ENCODE data around the gene SGCG. TPM values are rescaled to one million over a fixed set of nuclear protein-coding genes. Genes with fewer than 3 reads are reported as not detected.
A peak's percentile ranks its signal among the peaks of the same experiment; 100 is the strongest.
"Not testable (repeated sequence)": the region's sequence is repeated elsewhere in the genome, so short reads cannot be mapped to it uniquely, and the experiment has no call there.

Gene SGCG
- total RNA-seq, 2 experiments from 2014 or later, result not detected

DNA sequence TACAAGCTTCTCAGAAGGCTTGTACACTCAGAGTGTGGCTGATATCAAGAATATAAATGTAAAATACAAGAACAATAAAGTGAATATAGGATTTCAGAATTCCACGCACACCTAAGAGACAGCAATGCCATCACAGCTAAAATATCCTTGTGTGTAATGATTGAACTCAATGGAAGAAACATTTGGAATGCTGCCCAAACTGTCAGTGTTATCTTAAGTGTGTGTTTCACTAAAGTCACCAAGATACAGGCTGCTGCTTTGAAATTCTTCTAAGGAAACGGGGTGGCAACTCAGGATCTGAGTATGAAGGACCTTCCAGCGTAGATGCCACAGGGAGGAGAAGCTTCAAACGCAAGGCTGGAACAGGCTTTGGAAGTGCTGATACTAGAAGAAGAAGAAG, 86.8 kb downstream of the SGCG start:
- H3K9me3 Mint-ChIP-seq (ENCODE audit: low read depth), result peaks cover 2% of the 10 kb centered on the region
- H3K4me1 Mint-ChIP-seq, result no peaks in the 10 kb centered on the region
- H3K4me3 Mint-ChIP-seq, result no peak overlapping the region
- H3K27me3 Mint-ChIP-seq, result peaks cover 12% of the 10 kb centered on the region
- CTCF ChIA-PET, result no interaction called here
- ATAC-seq (no peak), DNase-seq (no peak)
- no peak overlapping the region for H3K27ac Mint-ChIP-seq
- no peaks in the 10 kb centered on the region for H3K36me3 Mint-ChIP-seq

DNA sequence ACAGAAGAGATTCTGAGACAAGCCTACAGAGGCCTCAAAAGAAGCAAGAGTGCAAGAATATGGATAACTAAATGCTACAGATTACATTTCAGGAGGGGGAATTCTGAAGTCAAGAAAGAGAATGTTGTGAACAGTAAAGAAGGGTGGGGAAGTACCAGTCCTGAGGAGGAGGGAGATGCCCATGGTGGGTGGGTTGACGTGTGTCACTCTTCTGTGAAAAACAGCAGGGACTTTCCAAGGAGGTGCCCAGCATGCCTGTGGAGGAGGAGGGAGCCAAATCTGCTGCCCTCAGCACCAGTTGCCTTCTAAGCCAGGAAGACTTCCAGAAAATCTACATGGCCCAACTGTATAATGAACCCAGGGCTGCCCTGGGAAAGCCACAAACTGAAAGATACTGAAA, 87.7 kb downstream of the SGCG start:
- no peak for DNase-seq
- Mint-ChIP-seq H3K4me3 (no peak overlapping the region), H3K4me1 (no peaks in the 10 kb centered on the region)

DNA sequence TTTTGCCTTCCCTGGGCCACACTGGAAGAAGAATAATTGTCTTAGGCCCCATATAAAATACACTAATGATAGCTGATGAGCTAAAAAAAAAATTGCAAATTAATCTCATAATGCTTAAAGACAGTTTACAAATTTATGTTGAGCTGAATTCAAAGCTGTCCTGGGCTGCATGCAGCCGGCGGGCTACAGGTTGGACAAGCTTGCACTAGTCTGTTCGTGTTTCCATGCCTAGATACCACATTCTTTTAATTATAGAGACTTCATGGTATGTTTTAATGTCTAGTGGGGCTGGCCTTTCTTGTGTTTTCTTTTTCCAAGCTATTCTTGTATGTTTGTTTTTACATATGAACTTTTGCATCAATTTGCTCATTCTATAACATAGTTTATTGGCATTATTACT, 90.6 kb downstream of the SGCG start:
- Mint-ChIP-seq H3K36me3 (no peaks in the 10 kb centered on the region), H3K4me1 (no peaks in the 10 kb centered on the region), H3K4me3 (no peak overlapping the region), H3K9me3 (ENCODE audit: low read depth) (no peaks in the 10 kb centered on the region), H3K27ac (no peak overlapping the region), H3K27me3 (peaks cover 4% of the 10 kb centered on the region)
- CTCF ChIA-PET, result no interaction called here
- DNase-seq (no peak), ATAC-seq (no peak)

More for the DNA sequence above, 87.7 kb downstream of the SGCG start:
- no peaks in the 10 kb centered on the region for H3K9me3 Mint-ChIP-seq (ENCODE audit: low read depth)
- peaks cover 8% of the 10 kb centered on the region for H3K27me3 Mint-ChIP-seq
- no peak overlapping the region for H3K27ac Mint-ChIP-seq
- no peaks in the 10 kb centered on the region for H3K36me3 Mint-ChIP-seq
- ATAC-seq, result no peak
- CTCF ChIA-PET, result no interaction called here

DNA sequence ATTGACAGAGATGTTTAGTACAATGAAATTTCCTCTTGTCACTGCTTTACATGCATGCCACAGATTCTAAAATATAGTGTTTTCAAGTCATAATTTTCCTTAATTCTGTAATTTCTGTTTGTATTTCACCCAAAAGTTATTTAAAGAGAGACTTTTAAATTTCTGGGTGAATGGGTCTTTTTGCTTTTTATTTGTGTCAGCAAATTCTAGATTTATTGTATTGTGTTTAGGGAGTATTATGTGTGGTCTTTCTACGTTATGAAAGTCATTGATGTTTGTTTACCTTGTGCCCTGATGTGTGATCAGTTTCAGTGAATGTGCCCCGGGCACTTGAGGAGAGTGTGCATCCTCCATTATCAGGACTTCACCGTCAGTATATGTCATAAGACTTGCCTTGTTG, 92.7 kb downstream of the SGCG start:
- no peak overlapping the region for H3K27ac Mint-ChIP-seq
- H3K4me1 Mint-ChIP-seq, result no peaks in the 10 kb centered on the region
- H3K4me3 Mint-ChIP-seq, result no peak overlapping the region
- DNase-seq (no peak), ATAC-seq (no peak)
- CTCF ChIA-PET, result no interaction called here
- no peaks in the 10 kb centered on the region for H3K36me3 Mint-ChIP-seq
- H3K27me3 Mint-ChIP-seq, result no peaks in the 10 kb centered on the region
- H3K9me3 Mint-ChIP-seq (ENCODE audit: low read depth), result no peaks in the 10 kb centered on the region

DNA sequence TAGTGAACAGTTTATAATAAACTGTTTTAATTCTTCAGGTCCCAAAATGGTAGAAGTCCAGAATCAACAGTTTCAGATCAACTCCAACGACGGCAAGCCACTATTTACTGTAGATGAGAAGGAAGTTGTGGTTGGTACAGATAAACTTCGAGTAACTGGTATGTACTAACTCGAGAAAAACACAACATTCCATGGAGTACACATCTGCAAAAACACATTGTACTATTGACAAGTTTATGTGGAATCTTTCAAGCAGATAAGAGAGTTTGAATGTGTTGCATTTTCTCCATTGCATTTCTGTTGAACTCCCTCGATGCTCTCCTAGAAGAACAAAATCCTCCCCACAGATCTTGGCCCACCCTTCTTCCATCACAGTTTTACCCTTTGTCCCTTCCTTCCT, 98.5 kb downstream of the SGCG start:
- Mint-ChIP-seq H3K27ac (no peak overlapping the region), H3K36me3 (no peaks in the 10 kb centered on the region), H3K4me3 (no peak overlapping the region), H3K4me1 (no peaks in the 10 kb centered on the region), H3K27me3 (peaks cover 9% of the 10 kb centered on the region), H3K9me3 (ENCODE audit: low read depth) (peaks cover 2% of the 10 kb centered on the region)
- DNase-seq, result no peak
- no peak for ATAC-seq
- CTCF ChIA-PET, result no interaction called here

DNA sequence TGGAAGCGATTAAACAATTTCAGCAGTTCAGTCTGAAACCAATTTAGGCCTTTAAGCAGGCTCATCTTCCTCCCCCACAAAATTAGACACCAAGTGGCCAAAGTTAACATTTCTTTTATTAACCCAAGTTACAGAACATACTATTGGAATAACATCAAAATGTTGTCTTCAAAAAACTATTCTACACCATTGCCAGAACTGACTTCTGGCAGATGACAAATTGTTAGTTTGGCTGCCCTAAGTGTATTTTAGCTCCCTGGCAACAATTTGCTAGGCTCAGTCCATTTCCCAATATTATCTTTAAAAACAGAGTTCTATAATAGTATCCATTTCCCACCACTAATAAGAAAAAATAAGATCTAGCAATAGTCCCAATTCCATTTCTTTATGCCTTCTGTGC, 107.8 kb downstream of the SGCG start:
- Mint-ChIP-seq H3K27ac (no peak overlapping the region), H3K36me3 (no peaks in the 10 kb centered on the region), H3K4me1 (no peaks in the 10 kb centered on the region), H3K4me3 (no peak overlapping the region), H3K27me3 (peaks cover 11% of the 10 kb centered on the region), H3K9me3 (ENCODE audit: low read depth) (peaks cover 3% of the 10 kb centered on the region)
- no peak for DNase-seq
- CTCF ChIA-PET, result no interaction called here
- ATAC-seq, result no peak

DNA sequence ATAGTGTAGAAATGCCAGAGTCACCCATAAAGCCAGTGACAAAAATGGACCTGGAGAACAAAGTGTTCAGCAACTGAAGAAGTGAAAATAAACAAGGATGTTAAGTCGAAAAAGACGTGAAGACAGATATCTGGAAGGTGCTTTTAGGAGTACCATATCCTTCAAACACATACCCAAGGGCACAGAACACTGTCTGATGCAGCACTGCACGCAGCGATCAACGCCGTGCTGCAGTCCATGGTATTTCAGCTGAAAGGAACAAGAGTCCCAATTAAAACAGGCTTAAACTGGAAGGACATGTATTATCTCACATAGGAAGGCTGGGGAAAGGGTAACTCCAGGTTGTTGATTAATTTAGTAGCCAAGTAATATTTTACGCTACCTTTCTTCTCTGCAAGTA, 108.2 kb downstream of the SGCG start:
- H3K4me1 Mint-ChIP-seq, result no peaks in the 10 kb centered on the region

DNA sequence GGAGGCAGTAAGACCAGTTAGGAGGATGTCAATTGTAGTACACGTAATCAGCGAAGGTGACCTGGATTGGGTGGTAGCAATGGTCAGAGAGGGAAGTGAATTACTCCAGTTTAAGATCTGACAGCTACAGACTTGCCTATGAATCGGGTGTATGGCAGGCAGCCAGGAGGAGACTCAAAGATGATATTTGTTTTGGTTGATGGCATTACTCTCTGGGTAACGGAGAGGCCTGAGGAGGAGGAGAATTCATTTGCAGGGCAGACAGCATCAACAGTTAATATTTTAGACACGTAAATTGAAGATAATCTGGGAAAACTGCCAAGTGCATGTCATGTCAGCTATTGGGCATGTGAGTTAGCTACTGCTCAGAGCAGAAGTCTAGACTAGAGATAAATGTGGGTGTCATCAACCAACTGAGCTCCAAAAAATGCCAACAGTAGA, 109.2 kb downstream of the SGCG start:
- CTCF ChIA-PET, result no interaction called here
- Mint-ChIP-seq H3K4me1 (no peaks in the 10 kb centered on the region), H3K9me3 (ENCODE audit: low read depth) (peaks cover 1% of the 10 kb centered on the region), H3K27me3 (peaks cover 8% of the 10 kb centered on the region), H3K4me3 (no peak overlapping the region), H3K36me3 (no peaks in the 10 kb centered on the region), H3K27ac (no peak overlapping the region)
- DNase-seq (no peak), ATAC-seq (no peak)

More for the DNA sequence above, 108.2 kb downstream of the SGCG start:
- CTCF ChIA-PET, result no interaction called here
- ATAC-seq, result no peak
- Mint-ChIP-seq H3K4me3 (no peak overlapping the region), H3K27me3 (peaks cover 9% of the 10 kb centered on the region), H3K9me3 (ENCODE audit: low read depth) (peaks cover 3% of the 10 kb centered on the region), H3K27ac (no peak overlapping the region), H3K36me3 (no peaks in the 10 kb centered on the region)
- no peak for DNase-seq

DNA sequence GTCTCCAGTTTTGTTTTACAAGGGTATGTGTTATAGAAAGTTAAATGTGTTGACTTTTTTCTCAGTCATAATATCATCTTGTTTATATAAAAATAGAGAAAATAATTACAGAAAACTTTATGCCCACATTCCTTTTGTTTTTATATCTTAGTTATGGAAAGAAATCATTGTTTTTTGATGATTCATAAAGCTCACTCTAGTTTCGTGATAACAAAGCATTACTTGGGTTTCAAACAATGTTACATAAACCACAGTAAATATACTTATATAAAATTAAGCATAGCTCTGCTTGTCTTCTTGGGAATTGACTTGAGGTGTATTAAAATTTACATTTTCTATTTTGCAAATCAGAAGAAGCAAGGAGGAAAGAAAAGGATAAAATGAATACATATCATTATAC, 111.8 kb downstream of the SGCG start:
- Mint-ChIP-seq H3K36me3 (no peaks in the 10 kb centered on the region), H3K4me1 (no peaks in the 10 kb centered on the region), H3K4me3 (no peak overlapping the region), H3K9me3 (ENCODE audit: low read depth) (no peaks in the 10 kb centered on the region), H3K27ac (no peak overlapping the region), H3K27me3 (peaks cover 11% of the 10 kb centered on the region)
- CTCF ChIA-PET, result no interaction called here
- no peak for DNase-seq
- no peak for ATAC-seq

DNA sequence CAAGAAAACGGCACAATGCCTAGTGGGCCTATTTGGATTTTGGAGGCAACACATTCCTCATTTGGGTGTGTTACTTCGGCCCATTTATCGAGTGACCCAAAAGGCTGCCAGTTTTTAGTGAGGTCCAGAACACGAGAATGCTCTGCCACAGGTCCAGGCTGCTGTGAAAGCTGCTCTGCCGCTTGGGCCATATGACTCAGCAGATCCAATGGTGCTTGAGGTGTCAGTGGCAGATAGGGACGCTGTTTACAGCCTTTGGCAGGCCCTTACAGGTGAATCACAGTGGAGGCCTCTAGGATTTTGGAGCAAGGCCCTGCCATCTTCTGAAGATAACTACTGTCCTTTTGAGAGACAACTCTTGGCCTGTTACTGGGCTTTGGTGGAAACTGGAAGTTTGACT, 134.1 kb downstream of the SGCG start:
- H3K27ac Mint-ChIP-seq; ATAC-seq; DNase-seq; CTCF ChIA-PET; H3K4me3 Mint-ChIP-seq; H3K4me1 Mint-ChIP-seq; H3K9me3 Mint-ChIP-seq (ENCODE audit: low read depth); H3K36me3 Mint-ChIP-seq: not testable (repeated sequence)
- peaks cover 12% of the 10 kb centered on the region for H3K27me3 Mint-ChIP-seq

DNA sequence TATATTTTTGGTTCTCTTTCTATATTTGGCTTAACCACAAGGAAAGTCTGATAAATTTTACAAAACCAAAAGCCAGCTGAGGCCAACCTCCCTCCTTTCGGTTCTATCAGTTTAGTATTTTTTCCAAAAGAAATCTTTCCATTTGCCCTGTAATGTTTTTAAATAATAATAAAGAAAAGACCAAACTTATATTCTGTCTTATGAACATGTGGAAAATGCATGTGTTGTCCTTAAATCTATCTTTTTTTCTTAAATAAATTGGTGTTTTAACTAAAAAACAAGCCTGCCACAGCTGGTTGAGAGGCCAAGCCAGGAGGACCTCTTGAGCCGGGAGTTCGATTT, 139.1 kb downstream of the SGCG start:
- no peak overlapping the region for H3K27ac Mint-ChIP-seq
- H3K4me1 Mint-ChIP-seq, result peaks cover 28% of the 10 kb centered on the region
- peaks cover 15% of the 10 kb centered on the region for H3K27me3 Mint-ChIP-seq
- H3K4me3 Mint-ChIP-seq, result no peak overlapping the region
- no peaks in the 10 kb centered on the region for H3K36me3 Mint-ChIP-seq
- no peaks in the 10 kb centered on the region for H3K9me3 Mint-ChIP-seq (ENCODE audit: low read depth)
- CTCF ChIA-PET, result no interaction called here
- no peak for ATAC-seq
- DNase-seq, result no peak

DNA sequence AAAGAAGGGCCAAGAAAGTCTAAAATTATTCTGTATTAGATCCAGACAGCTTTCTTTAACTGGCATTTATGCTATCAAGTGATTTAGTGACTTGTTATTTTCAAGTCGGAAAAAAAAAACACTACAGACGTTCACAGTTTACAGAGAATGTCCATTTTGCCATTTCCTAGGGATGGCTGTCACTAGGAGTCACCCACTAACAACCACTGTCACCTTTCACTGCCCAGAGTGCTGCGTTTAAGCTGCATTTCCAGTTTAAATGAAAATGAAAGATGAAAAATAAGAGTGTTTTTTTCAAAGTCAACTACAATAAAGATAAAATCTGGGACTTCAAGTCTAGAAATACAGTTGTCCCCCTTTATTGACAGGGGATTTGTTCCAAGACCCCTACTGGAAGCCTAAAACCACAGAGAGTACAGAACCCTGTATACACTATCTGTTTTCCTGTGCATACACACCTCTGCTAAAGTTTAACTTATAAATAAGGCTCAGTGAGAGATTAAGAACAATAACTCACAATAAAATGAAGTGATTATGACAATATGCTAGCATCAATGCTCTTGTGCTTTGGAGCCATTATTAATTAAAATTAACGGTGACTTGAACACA, 140.3 kb downstream of the SGCG start:
- Mint-ChIP-seq H3K27me3 (peaks cover 15% of the 10 kb centered on the region), H3K36me3 (no peaks in the 10 kb centered on the region), H3K4me3 (peak overlapping the region; percentile 83), H3K27ac (peak overlapping the region; percentile 58), H3K4me1 (peaks cover 28% of the 10 kb centered on the region), H3K9me3 (ENCODE audit: low read depth) (no peaks in the 10 kb centered on the region)
- DNase-seq, result no peak
- ATAC-seq, result peak; percentile 44
- CTCF ChIA-PET, result interaction anchor here (1.1 to 1.2 kb wide), 2 partner anchors 30 to 53 kb away, joined by 3 to 4 read pairs; no protein-coding TSS in a partner anchor

DNA sequence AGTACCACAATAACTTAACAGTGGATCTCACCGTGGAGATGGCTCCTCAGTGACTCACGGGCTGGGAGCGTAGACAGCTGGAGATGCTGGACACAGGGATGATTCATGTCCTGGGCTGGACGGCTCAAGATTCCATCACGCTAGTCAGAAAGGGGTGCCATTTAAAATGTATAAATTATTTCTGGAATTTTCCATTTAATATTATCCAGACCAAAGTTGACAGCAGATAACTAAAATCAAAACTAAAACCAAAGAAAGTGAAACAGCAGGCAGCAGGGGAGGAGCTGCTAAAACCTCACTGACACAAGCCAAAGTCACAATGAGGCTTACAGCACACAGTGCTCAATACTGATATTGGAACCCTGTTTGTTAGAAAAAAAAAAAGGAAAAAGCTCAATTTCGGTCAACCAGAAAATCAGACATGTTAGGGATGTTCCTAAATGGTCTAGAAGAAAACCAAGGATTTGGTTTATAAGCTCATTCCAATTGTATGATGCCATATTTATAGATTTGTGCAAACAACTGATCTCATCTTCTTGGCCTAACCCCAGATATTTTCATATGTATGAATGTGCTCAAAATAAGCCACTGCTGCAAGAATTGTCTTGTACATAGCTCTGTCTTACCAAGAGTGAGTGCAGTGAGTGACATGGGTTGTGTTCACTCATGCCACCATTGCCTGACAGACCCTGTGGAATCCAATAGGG, 140.9 kb downstream of the SGCG start:
- no peaks in the 10 kb centered on the region for H3K9me3 Mint-ChIP-seq (ENCODE audit: low read depth)
- peak overlapping the region; percentile 58 for H3K27ac Mint-ChIP-seq
- peaks cover 15% of the 10 kb centered on the region for H3K27me3 Mint-ChIP-seq
- ATAC-seq (peak; percentile 93), DNase-seq (peak; percentile 59)
- CTCF ChIA-PET, result interaction anchor here (1.1 to 1.2 kb wide), 2 partner anchors 29 to 52 kb away, joined by 3 to 4 read pairs; no protein-coding TSS in a partner anchor
- peaks cover 28% of the 10 kb centered on the region for H3K4me1 Mint-ChIP-seq
- no peaks in the 10 kb centered on the region for H3K36me3 Mint-ChIP-seq
- H3K4me3 Mint-ChIP-seq, result peak overlapping the region; percentile 83
